22Rv1 (cell line): ENCODE measurements around the gene NCAN.

Source experiments
- CTCF ChIP-seq: fragments of 450-650 bp; IDR thresholded peaks from 2 replicates; pipeline ENCODE4 v1.5.1; 2017; ENCODE audit warnings: mild to moderate bottlenecking
- ZFX ChIP-seq: fragments of 450-650 bp; IDR thresholded peaks from 2 replicates; pipeline ENCODE4 v1.6.1; 2017; ENCODE audit warnings: antibody characterized with exemption, borderline replicate concordance

DNA sequence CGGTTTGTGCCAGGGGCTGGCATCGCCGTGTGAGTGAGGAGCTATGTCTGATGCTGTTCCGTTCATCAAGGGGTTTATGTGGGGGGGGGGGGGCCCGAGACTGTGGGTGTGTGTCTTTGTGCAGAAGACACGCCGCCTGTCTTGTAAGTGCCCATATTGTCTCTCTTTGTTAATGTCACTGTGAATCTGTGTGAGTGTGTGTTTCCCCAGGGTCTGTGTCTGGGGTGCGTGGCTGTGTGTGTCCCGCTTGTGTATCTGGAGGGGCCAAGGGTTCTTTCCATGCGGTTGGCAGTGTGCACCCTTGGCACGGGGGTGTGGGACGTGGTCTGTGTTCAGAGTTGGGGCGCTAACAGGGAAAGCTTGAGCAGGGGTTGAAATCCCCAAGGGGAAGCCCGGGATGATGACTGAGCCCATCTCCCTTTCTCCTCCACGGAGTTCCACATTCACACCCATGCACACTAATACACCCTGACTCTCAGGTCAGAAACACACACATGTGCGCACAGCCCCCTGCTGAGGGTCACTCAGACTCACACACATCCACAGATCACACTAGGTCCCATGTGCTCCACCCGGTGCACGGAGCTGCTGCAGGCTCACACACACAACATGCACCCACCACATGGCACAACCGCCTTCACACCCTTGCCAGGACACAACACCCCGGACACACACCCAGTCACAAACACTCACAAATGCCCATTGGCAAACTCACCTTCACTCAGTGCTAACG lies 1.8 kb downstream of the NCAN start:
- TF ChIP-seq CTCF (no peak), ZFX (no peak)
